Calu3 (cell line): Measurements from ENCODE around the gene NR3C1. TPM values are rescaled to one million over a fixed set of nuclear protein-coding genes. Genes with fewer than 3 reads are reported as not detected.

Experiments used
- BruUV-seq: library from RNA; stranded (reverse); fragments of 400-500 nt; replicated peaks from 2 replicates; lab custom pipeline; 2021; lab: Mats Ljungman, UMichigan
- CTCF ChIA-PET: fragments of 300-600 bp; sonication (Branson Sonifier 250); formaldehyde crosslinking; loops from one replicate; lab custom pipeline; 2022; ENCODE audit warnings: antibody characterized with exemption; lab: Charles Lee
- DNase-seq: peaks from one replicate; pipeline ENCODE4 v3.0.0; 2022
- H3K27ac Mint-ChIP-seq: one replicate; pipeline ENCODE4 v1.8.0; 2022; ENCODE audit warnings: mixed read lengths; ENCODE audit not compliant: unreplicated experiment
- H3K27me3 Mint-ChIP-seq: one replicate; pipeline ENCODE4 v1.8.0; 2022; ENCODE audit warnings: mixed read lengths; ENCODE audit not compliant: unreplicated experiment
- H3K36me3 Mint-ChIP-seq: one replicate; pipeline ENCODE4 v1.8.0; 2022; ENCODE audit warnings: mild to moderate bottlenecking, moderate library complexity, mixed read lengths; ENCODE audit not compliant: insufficient read depth, unreplicated experiment
- H3K4me1 Mint-ChIP-seq: one replicate; pipeline ENCODE4 v1.8.0; 2022; ENCODE audit warnings: mild to moderate bottlenecking, low read depth, mixed read lengths; ENCODE audit not compliant: unreplicated experiment
- H3K4me3 Mint-ChIP-seq: one replicate; pipeline ENCODE4 v1.8.0; 2022; ENCODE audit warnings: mild to moderate bottlenecking, low read depth, moderate library complexity, mixed read lengths; ENCODE audit not compliant: unreplicated experiment
- H3K9me3 Mint-ChIP-seq: one replicate; pipeline ENCODE4 v1.8.0; 2022; ENCODE audit warnings: low read depth, mixed read lengths; ENCODE audit not compliant: unreplicated experiment
- CTCF ChIP-seq: fragments of 200-600 bp; IDR thresholded peaks from one replicate; pipeline ENCODE4 v1.8.0; 2022; ENCODE audit warnings: antibody characterized with exemption; ENCODE audit not compliant: unreplicated experiment
- intact Hi-C: fragments of 100-400 bp; cut with micrococcal nuclease; formaldehyde crosslinking; loops from one replicate; pipeline ENCODE4 v1.10.0; 2022; ENCODE audit not compliant: unreplicated experiment
- total RNA-seq: library from RNA; stranded (reverse); gene quantifications from 2 replicates; pipeline ENCODE4 v1.2.3, GENCODE V29; 2022

The NR3C1 gene
- total RNA-seq, 1 experiment from 2014 or later, result 63.1 TPM

- intact Hi-C loops, result no loop called here
- BruUV-seq, result no TSS peak
- Mint-ChIP-seq H3K9me3 (peaks cover 4% of the 10 kb centered on the region), H3K4me3 (no peak overlapping the region), H3K27ac (no peak overlapping the region), H3K36me3 (peaks cover 8% of the 10 kb centered on the region), H3K27me3 (no peaks in the 10 kb centered on the region), H3K4me1 (peaks cover 8% of the 10 kb centered on the region)
- DNase-seq, result no peak
- no peak for TF ChIP-seq CTCF
- CTCF ChIA-PET, result interaction anchor here (0.6 kb wide), 1 partner anchor 10 kb away, joined by 3 read pairs; no protein-coding TSS in a partner anchor
Observed at GRCh38 chr5:143284521-143284920, 119.0 kb downstream of the NR3C1 start.

GRCh38 chr5:143284002-143284401, 119.5 kb downstream of the NR3C1 start:
- no peak for DNase-seq
- no TSS peak for BruUV-seq
- no peak overlapping the region for H3K4me3 Mint-ChIP-seq
- H3K9me3 Mint-ChIP-seq, result peaks cover 4% of the 10 kb centered on the region
- H3K27me3 Mint-ChIP-seq, result no peaks in the 10 kb centered on the region
- H3K36me3 Mint-ChIP-seq, result peaks cover 8% of the 10 kb centered on the region
- intact Hi-C loops, result no loop called here
- no peak for TF ChIP-seq CTCF
- H3K27ac Mint-ChIP-seq, result no peak overlapping the region
- peaks cover 11% of the 10 kb centered on the region for H3K4me1 Mint-ChIP-seq
- CTCF ChIA-PET, result interaction anchor here (0.6 kb wide), 1 partner anchor 10 kb away, joined by 3 read pairs; no protein-coding TSS in a partner anchor

GRCh38 chr5:143281226-143281625, 122.3 kb downstream of the NR3C1 start:
- DNase-seq, result no peak
- Mint-ChIP-seq H3K9me3 (peaks cover 4% of the 10 kb centered on the region), H3K27me3 (no peaks in the 10 kb centered on the region), H3K4me1 (peaks cover 11% of the 10 kb centered on the region), H3K36me3 (peaks cover 8% of the 10 kb centered on the region), H3K4me3 (no peak overlapping the region), H3K27ac (no peak overlapping the region)
- intact Hi-C loops, result no loop called here
- CTCF ChIA-PET, result interaction anchor here (0.6 to 0.7 kb wide), 2 partner anchors 51 to 95 kb away, joined by 4 read pairs; no protein-coding TSS in a partner anchor
- TF ChIP-seq CTCF, result no peak
- BruUV-seq, result no TSS peak

GRCh38 chr5:143279698-143280097, 123.8 kb downstream of the NR3C1 start:
- CTCF ChIA-PET, result no interaction called here
- H3K9me3 Mint-ChIP-seq, result peaks cover 4% of the 10 kb centered on the region
- intact Hi-C loops, result no loop called here
- peaks cover 11% of the 10 kb centered on the region for H3K4me1 Mint-ChIP-seq
- BruUV-seq, result no TSS peak
- DNase-seq, result peak; percentile 11
- TF ChIP-seq CTCF, result no peak
- H3K27ac Mint-ChIP-seq, result no peak overlapping the region
- H3K4me3 Mint-ChIP-seq, result no peak overlapping the region
- H3K36me3 Mint-ChIP-seq, result peaks cover 8% of the 10 kb centered on the region
- no peaks in the 10 kb centered on the region for H3K27me3 Mint-ChIP-seq
